ENCODE measurements around the gene TMPRSS13.
"Not testable (repeated sequence)": the region's sequence is repeated elsewhere in the genome, so short reads cannot be mapped to it uniquely, and the experiment has no call there.

TMPRSS13 gene

DNA sequence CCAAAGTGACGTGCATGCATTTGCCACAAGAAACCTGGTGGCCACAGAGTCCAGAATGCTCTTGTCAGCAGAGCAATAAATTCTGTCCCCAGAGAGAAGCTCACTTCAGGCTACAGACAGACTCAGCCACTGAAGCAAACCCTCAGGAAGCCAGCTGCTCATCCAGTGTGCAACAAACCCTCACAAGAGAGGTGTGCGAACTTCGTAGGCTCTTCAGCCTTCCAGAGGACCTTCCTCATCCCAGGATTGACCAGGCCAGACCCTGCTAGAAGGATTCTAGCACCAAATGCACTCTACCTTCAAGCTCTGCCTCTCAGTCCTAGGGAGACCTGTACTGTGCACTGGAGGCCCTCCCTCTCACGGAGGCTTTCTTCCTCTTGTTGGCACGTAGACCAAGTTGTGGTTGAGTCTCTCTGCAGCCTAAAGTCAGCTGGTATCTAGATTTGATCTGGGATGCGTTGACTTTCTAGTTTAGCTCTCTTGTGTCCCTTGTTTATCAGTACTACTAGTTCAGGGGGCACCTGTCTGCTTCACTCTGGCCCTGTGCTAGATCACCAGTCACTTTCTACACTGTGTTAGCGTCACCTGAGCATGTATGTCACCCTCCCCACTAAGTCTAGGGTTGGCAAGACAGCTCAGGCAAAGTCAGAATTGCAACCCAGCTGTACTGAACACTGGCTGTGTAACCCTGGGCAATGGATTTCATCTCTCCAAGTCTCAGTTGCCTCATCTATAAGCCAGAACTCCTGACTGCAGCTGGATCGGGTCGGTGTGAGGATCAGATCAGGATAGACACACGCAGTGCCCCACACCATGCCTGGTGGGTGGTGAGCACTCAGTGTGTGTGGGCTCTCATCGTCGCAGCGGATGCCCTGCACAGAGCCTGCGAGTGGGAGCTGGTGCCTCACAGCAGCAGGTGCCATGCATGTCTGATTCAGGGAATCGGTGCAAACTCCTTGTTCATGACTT is 22.1 kb upstream of the TMPRSS13 start:
- no peak for DNase-seq (ENCODE audit: low read depth in 2 of 2)

DNA sequence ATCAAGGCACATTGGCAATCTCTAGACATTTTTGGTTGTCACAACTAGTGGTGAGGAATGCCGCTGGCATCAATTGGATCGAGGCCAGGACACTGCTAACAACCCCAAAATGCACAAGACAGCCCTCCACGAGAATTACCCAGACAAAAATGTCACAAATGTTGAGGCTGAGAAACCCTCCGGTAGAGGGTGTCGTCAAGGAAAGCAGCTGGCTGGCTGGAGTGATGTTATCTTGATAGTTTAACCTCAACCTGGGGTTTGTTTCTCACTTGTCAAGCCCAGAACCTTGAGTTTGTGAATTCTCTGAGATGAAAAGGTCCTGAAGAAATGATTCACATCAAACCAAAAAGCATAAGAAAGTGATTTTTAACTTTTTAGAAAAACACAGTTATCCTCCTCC is 21.1 kb upstream of the TMPRSS13 start:
- peak in 1 of 2 donors; percentile 34 for DNase-seq (ENCODE audit: low read depth in 2 of 2)

DNA sequence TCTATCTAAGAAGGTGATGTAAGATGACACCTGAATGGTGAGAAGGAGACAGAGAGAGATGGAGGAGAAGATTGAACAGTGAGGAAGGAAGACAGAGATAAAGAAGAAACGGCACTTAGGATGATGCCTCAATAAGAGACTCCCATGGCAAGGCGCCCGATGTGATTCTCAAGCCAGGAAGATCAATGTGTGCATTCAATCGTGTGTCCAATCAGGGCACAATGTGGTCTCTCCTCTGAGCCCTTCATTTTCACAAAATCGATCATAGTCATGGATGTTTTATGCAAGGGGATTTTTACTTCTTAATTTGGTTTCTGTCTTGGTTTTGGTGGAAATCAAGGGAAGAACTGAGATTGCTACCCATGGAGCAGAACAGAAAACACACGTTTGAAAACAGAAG is 19.9 kb upstream of the TMPRSS13 start:
- no peak for DNase-seq (ENCODE audit: low read depth in 2 of 2)

DNA sequence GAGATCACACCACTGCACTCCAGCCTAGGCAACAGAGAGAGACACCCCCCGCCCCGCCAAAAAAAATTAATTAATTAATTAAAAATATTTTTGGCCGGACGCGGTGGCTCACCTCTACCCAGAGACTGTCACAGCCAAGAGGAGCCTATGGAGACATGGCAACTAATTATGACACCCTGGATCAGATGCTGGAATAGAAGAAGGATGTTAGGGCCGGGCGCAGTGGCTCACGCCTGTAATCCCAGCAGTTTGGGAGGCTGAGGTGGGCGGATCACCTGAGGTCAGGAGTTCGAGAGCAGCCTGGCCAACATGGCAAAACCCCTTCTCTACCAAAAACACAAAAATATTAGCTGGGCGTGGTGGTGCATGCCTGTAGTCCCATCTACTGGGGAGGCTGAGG is 19.3 kb upstream of the TMPRSS13 start:
- DNase-seq (ENCODE audit: low read depth in 2 of 2): not testable (repeated sequence)

DNA sequence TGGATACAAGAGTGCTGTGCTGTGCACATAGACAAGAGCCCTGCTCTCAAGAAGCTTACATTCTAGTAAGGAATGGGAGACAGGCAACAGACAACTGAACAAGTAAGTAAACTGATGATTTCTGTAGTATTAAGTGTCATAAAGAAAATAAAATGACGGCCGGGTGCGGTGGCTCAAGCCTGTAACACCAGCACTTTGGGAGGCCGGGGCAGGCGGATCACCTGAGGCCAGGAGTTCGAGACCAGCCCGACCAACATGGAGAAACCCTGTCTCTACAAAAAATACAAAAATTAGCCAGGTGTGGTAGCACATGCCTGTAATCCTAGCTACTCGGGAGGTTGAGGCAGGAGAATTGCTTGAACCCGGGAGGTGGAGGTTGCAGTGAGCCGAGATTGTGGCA is 18.5 kb upstream of the TMPRSS13 start:
- DNase-seq (ENCODE audit: low read depth in 2 of 2): not testable (repeated sequence)

DNA sequence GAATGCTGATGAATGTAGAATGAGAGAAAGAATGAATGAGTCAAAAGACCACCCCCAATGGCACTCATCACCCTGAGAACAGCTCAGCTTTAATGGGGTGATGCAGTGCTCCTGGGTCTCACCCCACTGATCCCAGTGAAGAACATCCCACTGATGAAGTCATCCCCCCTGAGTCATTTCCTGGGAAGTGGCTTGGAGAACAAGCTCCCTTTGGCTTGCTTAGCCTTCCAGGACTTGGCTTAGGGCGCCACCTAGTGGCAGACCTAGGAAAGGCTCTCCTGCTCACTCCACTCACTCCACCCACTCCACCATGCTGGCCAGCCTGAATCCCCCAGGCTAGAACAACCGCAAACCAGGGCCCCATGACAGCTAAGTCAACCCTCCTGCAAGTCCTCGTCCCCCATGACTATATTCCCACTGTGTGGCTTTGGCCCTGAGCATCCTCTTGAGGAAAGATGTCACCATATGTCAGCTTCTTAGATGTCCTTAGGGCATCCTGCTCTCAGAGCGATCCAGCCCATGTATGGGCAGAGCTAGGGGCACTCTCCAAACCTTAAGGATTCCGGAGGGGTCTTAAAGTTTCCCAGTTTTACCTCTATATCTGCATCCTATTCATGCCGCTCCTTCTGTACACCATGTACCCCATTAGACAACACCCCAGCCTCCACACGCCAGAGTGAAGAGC is 17.8 kb upstream of the TMPRSS13 start:
- DNase-seq (ENCODE audit: low read depth in 2 of 2): peak; percentile 61 to 76

DNA sequence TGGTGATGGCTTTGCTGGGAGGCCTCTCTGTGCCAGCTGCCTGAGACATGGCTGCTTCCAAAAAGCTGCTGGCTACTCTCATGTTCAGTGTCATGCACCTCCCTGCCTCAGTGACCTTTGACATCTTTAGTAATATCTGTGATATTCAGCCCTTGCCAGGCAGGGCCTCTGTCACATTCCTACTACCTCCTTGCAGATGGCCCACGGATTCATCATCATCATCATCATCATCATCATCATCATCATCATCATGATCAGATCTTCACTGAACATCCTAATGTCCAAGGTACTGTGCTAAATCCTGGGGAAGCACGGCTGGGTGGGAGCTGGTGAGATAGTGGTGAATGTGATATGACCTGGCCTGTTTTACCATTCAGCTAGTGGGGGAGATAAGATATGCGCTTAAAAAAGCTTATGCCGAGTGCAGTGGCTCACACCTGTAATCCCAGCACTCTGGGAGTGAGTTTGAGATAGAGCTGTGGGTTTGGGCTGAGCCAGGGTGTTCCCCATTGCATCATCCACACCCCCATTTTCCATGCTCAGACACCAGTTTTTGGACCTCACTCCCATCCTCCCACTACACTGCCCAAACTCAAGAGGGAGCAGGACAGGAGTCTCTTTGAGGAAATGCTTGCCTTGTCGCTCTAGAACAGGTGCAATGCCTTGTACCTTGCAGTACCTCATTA is 17.1 kb upstream of the TMPRSS13 start:
- DNase-seq (ENCODE audit: low read depth in 2 of 2): no peak

DNA sequence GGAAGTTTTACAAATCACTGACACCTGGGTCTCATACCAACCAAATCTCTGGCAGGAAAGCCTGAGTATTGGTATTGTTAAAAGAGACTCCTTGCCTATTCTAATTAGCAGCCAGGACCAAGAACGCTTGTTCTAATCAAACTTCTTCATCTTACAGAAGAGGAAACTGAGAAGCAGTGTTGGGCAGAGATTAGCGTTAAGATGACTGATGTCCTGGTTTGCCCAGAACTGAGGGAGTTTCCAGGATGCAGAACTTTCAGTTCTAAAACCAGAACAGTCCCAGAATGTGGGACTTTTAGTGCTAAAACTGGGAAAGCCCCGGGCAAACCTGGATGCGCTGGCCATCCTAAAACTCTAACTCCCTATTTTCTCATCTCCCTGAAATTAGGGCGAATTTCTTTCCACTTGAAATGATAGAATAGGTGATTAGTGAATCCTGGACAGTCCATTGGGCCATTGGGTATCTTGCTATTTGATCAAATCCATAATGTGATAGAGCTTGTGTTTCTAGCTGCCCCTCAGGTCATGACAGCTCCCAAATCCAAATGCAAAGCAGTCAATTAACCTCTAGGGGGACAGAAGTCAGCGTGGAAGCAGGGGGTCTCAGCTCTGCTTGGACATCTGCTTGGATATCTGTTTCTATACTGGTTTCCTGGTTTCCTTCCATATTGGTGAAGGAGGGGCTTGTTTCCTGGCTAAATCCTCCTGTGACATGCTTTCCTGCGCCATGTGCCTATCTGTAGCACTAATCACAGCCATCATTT is 16.0 kb upstream of the TMPRSS13 start:
- DNase-seq (ENCODE audit: low read depth in 2 of 2): no peak

DNA sequence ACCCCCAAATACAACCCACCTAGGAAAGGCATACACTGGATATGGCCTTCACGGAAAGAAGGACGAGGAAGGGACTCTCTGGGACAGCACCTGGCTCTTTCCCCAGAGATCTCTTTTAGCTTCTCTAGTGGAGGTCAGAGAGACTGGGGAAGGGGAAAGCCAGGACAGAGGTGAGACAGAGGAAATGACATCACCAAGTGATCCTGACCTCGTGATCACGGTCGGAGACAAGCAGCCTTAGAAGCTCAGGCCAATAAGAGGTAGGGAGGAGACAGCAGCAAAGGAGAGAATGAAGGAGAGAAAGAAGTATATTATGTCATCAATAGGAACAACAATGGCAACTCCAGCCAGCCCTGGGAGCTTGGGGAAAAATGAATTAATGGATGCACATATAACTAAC is 15.4 kb upstream of the TMPRSS13 start:
- DNase-seq (ENCODE audit: low read depth in 2 of 2): no peak

DNA sequence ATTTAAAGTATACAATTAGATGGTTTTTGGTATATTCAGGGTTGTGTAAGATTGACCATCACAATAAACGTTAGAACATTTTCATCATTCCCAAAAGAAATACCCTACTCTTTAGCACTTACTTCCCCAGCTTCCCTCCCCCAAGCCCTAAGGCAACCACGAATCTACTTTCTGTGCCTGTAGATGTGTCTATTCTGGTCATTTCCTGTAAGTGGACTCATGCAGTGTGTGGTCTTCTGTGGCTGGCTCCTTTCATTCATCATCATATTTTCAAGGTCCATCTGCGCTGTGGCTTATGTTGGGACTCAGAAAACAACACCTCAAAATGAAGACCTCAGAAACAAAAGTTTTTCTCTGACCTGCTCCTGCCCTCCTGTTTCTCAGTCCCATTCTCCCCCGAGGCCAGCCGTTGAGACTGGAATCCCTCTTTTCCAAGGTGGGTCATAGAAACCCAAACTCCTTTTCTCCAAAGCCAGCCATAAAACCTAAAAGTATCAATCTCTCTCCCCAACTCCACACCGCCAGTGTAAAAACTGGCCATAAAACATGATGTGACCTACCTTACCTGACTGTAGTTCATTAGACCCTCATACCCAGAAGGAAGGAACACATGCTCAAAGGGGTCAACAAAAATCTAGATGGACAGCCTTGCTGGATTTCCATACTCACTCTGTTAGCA is 12.9 kb upstream of the TMPRSS13 start:
- DNase-seq (ENCODE audit: low read depth in 2 of 2): no peak

DNA sequence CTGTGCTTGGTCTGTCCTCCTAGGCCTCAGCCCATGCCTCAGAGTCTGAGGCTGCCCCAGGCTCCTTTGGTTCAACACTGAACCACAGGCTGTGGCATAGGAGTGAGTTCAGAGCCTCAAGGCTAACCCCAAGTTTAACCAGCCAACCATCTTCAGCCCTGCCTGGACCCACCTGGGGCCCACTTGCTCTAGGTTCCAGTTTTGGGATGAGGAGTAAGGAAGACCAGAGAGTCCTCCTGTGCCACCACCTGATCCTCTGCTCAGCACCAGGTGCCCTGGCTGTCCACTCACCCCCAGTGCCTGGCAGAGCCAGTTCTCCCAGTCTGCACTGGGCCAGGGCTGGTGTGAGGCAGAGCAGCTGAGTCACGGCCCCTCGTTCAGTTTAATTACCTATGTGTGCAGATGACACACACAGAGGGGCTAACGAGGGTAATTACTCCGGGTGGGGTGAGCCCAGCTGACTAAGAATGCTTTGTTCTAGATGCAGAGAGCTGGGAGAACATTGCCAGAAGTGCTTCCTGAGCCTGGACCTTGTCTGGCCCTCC is 12.0 kb upstream of the TMPRSS13 start:
- DNase-seq (ENCODE audit: low read depth in 2 of 2): no peak

DNA sequence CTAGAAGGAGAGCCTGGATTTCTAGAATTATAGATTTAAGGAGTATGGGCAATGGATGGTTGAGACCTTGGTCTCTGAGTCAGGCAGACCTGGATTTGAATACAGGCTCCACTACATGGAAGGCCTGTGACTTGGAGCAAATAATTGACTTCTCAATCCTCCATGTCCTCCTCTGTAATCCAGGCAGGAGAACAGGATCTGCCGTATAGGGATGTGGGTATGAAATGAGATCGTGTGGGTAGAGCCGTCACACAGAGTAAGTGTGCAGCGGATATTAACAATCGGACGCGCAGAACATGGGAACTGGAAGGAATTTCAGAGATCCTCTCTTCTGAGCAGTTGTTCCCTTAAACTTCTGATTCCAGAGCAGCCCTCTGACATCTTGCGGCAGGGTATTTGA is 11.5 kb upstream of the TMPRSS13 start:
- DNase-seq (ENCODE audit: low read depth in 2 of 2): no peak

DNA sequence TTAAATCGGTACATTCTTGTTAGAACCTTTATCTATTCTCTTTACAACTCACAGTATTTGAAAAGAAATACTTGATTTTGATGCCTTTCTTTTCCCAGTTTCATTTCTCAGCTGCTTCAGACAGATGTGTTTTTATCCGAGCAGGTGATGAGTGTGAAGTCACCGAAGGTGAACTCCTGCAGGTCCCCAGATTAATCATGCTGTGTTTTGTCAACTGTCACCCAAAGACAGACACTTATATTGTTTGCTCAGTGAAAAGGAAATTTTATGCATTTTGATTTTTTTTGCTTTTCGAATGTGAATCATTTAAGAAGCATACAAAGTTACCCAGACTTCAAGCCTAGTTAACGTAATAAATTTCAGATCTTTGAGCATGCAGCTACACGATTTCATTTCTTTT is 7.8 kb upstream of the TMPRSS13 start:
- no peak for DNase-seq (ENCODE audit: low read depth in 2 of 2)

DNA sequence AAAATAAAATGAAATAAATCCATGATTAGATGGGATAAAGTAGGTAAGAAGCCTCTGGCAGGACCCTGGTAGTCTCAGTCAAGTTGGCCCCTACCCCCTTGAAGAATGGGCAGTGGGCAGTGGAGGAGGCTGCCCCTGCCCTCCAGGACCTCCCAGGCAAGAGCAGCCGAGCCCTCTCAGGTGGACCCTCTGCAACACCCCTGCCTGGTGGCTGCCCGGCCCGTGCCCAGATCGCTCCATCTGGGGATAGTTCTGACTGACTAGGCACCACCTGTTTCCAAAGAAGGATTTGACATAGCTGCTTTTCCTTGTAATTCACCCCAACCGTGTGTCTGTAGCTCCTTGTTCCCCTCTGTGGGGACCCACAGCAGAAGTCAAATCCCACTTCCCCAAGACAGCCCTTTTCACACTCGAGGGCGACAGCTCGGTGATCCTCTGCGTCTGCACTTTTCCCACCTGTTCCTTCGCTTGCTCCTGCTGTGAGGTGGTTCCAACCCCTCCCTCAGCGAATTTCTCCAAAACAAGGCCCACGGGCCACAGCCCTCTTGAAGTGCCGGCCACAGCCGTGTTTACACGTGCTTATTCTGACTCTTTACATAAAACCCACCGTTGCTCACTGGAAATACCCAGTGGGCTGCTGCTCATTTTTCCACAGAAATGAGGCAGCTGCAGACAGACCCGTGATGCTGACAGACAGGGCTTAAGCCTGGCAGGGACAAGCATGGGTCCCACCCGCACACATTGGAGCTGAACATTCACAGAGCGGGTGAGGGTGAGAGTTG is 5.5 kb upstream of the TMPRSS13 start:
- no peak for DNase-seq (ENCODE audit: low read depth in 2 of 2)

DNA sequence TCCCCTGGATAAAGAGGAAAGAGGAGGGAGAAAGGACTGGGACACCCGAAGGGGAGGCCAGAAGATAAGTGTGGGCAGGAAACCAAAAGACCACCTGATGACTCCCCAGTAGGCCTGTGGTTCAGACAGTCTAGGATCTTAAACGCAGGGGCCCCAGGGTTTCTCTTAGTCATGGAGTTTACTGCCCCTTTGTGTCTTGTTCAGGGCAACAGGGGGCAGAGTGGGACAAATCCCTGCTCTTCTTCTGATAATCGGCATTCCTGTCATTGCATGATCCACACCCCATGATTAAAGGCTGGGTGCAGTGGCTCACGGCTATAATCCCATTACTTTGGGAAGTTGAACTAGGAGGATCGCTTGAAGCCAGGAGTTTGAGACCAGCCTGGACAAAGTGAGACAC is 4.7 kb upstream of the TMPRSS13 start:
- no peak for DNase-seq (ENCODE audit: low read depth in 2 of 2)

DNA sequence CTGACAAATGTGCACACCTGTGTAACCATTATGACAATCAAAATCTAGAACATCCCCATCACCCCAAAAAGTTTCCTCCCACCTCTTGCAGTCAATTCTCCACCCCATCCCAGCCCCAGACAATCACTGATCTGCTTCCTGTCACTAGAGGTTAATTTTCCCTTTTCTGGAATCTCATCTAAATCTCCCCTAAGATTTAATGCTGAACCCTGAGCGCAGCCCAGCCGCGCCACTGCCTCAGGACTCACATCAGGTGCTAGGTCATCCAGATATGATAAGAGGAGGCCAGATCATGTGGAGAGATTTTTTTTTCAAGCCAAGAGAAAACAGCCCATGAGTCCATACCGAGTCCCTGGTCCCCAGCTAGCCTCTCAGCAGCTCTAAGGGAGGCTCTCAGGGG is 4.3 kb upstream of the TMPRSS13 start:
- DNase-seq (ENCODE audit: low read depth in 2 of 2): no peak

DNA sequence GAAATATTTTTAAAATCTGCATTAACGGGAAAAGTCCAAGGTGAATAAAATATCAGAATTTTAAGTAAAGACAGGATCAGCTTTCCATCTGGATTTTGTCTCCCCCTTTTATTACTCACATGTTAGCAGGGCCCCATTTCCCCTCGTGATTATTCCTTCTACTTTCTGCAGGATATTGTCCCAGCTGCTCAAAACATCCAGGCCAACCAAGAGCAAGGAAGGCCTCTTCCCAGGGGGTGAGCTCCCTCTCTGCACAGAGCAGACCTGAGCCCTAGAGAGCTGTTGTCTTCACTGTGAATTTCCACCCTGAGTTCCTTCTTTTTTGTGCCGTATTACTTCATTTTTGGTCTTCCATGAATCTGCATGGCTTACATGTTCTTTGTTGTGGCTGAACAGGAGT is 3.7 kb upstream of the TMPRSS13 start:
- DNase-seq (ENCODE audit: low read depth in 2 of 2): no peak

DNA sequence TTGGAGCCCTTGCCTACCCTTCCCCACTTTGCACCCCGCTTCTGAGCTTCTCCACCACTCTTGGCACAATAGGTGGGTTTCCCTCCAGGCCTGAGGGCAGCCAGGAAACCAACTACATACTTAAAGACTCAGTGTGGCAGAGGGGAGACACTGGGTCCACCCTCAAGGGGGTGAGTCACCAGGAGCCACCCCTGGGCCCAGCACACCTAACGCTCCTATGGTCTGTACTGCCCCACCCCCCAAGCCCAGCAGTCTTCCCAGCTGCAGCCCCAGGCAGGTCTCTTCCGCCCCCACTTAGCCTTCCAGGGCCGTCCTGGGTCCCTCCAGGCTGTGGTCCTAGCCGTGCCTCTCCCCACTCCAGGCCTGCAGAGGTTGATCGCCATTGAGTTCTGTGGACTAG is 3.2 kb upstream of the TMPRSS13 start:
- no peak for DNase-seq (ENCODE audit: low read depth in 2 of 2)

DNA sequence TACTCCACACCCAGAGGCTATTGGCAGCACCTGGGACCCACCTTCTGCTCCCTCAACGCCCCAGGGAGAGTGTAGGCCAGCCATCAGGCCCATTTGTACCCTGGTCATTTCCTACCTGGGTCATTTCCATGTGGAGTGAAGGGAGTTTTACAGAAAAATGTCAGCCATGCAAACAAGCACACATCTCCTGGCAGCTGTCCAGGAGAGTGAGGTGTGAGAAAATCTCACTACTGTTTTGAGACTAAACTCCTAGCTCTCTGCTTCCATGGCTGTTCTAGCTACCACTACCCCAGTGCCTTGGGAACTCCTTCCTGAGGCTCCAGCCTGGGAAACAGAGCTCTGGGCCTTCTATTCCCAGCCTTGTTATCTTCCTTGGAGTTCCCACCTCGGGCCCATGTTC is 2.8 kb upstream of the TMPRSS13 start:
- DNase-seq (ENCODE audit: low read depth in 2 of 2): no peak

DNA sequence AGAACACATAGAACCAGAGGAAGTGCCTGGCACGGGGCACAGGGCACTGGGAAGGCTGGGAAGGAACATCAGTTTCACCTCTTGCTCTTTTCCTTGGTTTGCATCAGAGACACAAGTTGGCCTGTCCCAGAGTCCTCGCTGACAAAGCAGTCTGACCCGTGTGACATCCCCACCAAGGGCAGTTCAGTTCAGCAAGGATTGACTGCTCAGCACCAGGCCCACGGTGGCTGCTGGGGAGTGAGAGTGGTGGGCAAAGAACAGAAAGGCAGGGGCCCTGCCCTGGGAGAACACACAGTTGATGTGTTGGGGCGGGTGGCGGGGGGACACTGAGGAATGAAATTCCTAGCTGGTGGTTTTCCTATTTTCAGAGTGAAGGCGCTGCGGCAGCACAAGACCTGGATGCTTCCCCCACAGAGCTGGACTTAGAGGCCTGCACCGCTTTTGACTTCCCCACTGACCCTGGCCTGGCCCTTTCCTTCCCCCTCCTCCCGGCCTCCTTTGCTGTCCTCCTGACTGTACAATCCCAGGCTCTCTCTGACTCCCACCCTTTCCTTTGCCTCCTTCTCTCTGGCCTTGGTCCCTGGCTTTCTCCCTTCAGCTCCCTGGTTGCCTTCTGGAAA is 2.2 kb upstream of the TMPRSS13 start:
- no peak for DNase-seq (ENCODE audit: low read depth in 2 of 2)

Measured in stimulated activated CD8-positive, alpha-beta memory T cell treated with anti-CD3 and anti-CD28 coated beads, Interleukin-7, amount 100 ng/mL, for 1 hour (primary cell).